HG02852 (cell line): Measurements from ENCODE around the gene TREH.
"Not testable (repeated sequence)": the region's sequence is repeated elsewhere in the genome, so short reads cannot be mapped to it uniquely, and the experiment has no call there.

ENCODE experiments used
- ATAC-seq: cut with Tn5 transposase; IDR thresholded peaks from one replicate; pipeline ENCODE4 v1.9.1; 2021; ENCODE audit warnings: mild to moderate bottlenecking, moderate library complexity; ENCODE audit not compliant: unreplicated experiment

TREH gene

GRCh38 chr11:118679483-118679882, at the start of gene TREH:
Gene TREH (minus strand): TSS chr11:118679650. CDS start chr11:118679627, 23 bp downstream.
- no peak for ATAC-seq

- ATAC-seq: not testable (repeated sequence)
These were observed 48.7 kb upstream of the TREH start for GRCh38 chr11:118728112-118728511.

- ATAC-seq: not testable (repeated sequence)
These were observed 48.2 kb upstream of the TREH start for GRCh38 chr11:118727721-118728066.

GRCh38 chr11:118727001-118727720, 47.7 kb upstream of the TREH start:
- not testable (repeated sequence) for ATAC-seq

- ATAC-seq: not testable (repeated sequence)
These were observed 42.1 kb upstream of the TREH start for GRCh38 chr11:118721478-118722015.

GRCh38 chr11:118720740-118721139, 41.3 kb upstream of the TREH start:
- not testable (repeated sequence) for ATAC-seq

GRCh38 chr11:118720078-118720477, 40.6 kb upstream of the TREH start:
- not testable (repeated sequence) for ATAC-seq

GRCh38 chr11:118718562-118718961, 39.1 kb upstream of the TREH start:
- ATAC-seq: not testable (repeated sequence)

GRCh38 chr11:118717733-118718132, 38.3 kb upstream of the TREH start:
- not testable (repeated sequence) for ATAC-seq

- ATAC-seq: not testable (repeated sequence)
These were observed 37.8 kb upstream of the TREH start for GRCh38 chr11:118717221-118717620.

GRCh38 chr11:118715837-118716260, 36.4 kb upstream of the TREH start:
- no peak for ATAC-seq

- no peak for ATAC-seq
These were observed 35.9 kb upstream of the TREH start for GRCh38 chr11:118715245-118715831.

GRCh38 chr11:118714816-118715215, 35.4 kb upstream of the TREH start:
- ATAC-seq: no peak

- not testable (repeated sequence) for ATAC-seq
These were observed 35.0 kb upstream of the TREH start for GRCh38 chr11:118714416-118714815.

GRCh38 chr11:118708296-118708695, 28.8 kb upstream of the TREH start:
- ATAC-seq: no peak

- ATAC-seq: no peak
These were observed 27.0 kb upstream of the TREH start for GRCh38 chr11:118706546-118706825.

- no peak for ATAC-seq
These were observed 26.5 kb upstream of the TREH start for GRCh38 chr11:118705791-118706545.

- ATAC-seq: no peak
These were observed 25.8 kb upstream of the TREH start for GRCh38 chr11:118705111-118705741.

- ATAC-seq: no peak
These were observed 24.2 kb upstream of the TREH start for GRCh38 chr11:118703563-118704106.

GRCh38 chr11:118699506-118700220, 20.2 kb upstream of the TREH start:
- no peak for ATAC-seq
